ENCODE data around the gene SLC19A1.

SLC19A1 gene

GRCh38 chr21:45542667-45543370 lies 579 bp upstream of the SLC19A1 start:
- peak overlapping the region; percentile 21 for H3K4me3 ChIP-seq (ENCODE audit: low read length)
- DNase-seq (ENCODE audit: low read depth): no peak
- TF ChIP-seq CTCF (conservative IDR thresholded peaks at IDR 0.05; ENCODE audit: low read depth, low read length): no peak

GRCh38 chr21:45541221-45542039 lies 810 bp downstream of the SLC19A1 start:
- no peak for TF ChIP-seq CTCF (conservative IDR thresholded peaks at IDR 0.05; ENCODE audit: low read depth, low read length)
- DNase-seq (ENCODE audit: low read depth): no peak
- peak overlapping the region; percentile 49 for H3K4me3 ChIP-seq (ENCODE audit: low read length)

GRCh38 chr21:45540601-45540970 lies 1.7 kb downstream of the SLC19A1 start:
- DNase-seq (ENCODE audit: low read depth): no peak
- H3K4me3 ChIP-seq (ENCODE audit: low read length): no peak overlapping the region
- no peak for TF ChIP-seq CTCF (conservative IDR thresholded peaks at IDR 0.05; ENCODE audit: low read depth, low read length)

- no peak overlapping the region for H3K4me3 ChIP-seq (ENCODE audit: low read length)
- no peak for TF ChIP-seq CTCF (conservative IDR thresholded peaks at IDR 0.05; ENCODE audit: low read depth, low read length)
- no peak for DNase-seq (ENCODE audit: low read depth)
These were observed 2.2 kb downstream of the SLC19A1 start for GRCh38 chr21:45539796-45540600.

GRCh38 chr21:45539046-45539795 lies 3.0 kb downstream of the SLC19A1 start:
- DNase-seq (ENCODE audit: low read depth): no peak

More at GRCh38 chr21:45539046-45539795, 3.0 kb downstream of the SLC19A1 start:
- TF ChIP-seq CTCF (conservative IDR thresholded peaks at IDR 0.05; ENCODE audit: low read depth, low read length): no peak
- H3K4me3 ChIP-seq (ENCODE audit: low read length): no peak overlapping the region

Measured in retinal pigment epithelial cell (primary cell).